NCI-H1436 treated with DMSO at 0.1 percent for 48 hours (cell line): ENCODE measurements around the gene NUP35.
"Not testable (repeated sequence)": the region's sequence is repeated elsewhere in the genome, so short reads cannot be mapped to it uniquely, and the experiment has no call there.

Experiments
- DNase-seq: peaks from one replicate; lab custom pipeline; 2025; lab: John Stamatoyannopoulos, UW

Gene NUP35

DNA sequence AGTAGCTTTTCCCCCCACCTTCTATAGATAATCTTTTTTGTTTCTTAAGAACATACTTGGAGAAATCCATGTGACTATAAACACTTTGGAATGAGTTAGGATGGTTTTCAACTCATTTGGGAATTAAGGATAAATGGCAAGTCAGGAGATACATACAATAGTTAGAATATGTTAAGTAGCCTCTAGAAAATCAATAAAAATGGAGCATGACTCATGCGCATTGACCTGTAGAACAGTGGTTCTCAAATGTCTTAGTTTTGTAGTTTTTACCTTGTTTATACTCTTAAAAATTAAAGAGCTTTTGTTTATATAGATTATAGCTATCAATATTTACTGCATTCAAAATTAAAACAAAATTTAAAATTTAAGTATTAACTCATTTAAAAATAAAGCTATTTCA, 24.7 kb downstream of the NUP35 start:
- no peak for DNase-seq

DNA sequence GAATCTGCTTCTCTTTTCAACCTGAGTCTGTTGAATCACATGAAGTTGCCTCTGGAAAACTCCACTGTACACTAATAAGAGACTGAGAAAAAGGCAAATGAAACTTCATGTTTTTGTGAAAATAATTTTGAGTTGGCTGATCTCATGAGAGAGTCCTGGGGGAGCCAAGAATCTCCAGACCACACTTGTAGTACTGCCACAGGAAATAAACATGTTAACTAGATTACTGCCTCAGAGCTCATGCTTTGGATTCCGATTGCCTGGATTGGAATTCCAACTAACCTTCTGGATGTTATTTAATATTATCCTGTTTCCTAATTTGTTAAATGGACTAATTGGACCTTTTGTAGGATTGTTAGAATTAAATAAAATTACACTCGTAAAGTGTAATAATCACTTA, 25.2 kb downstream of the NUP35 start:
- DNase-seq, result no peak

DNA sequence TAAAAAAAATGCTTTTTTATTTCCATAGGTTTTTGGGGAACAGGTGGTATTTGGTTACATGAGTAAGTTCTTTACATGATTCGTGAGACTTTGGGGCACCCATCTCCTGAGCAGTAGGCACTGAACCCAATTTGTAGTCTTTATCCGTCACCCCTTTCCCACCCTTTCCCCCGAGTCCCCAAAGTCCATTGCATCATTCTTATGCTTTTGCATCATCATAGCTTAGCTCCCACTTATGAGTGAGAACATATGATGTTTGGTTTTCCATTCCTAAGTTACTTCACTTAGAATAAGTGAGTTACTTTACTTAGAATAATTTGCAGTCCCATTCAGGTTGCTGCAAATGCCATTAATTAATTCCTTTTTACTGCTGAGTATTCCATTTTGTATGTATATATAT, 28.0 kb downstream of the NUP35 start:
- DNase-seq, result not testable (repeated sequence)

DNA sequence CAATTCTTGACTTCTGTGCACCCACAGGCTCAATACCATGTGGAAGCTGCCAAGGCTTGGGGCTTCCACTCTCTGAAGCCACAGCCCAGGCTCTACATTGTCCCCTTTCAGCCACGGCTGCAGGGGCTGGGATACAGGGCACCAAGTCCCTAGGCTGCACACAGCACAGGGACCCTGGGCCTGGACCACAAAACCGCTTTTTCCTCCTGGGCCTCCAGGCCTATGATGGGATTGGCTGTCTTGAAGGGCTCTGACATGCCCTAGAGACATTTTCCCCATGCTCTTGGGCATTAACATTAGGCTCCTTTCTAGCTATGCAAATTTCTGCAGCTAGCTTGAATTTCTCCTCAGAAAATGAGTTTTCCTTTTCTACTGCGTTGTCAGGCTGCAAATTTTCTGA, 29.7 kb downstream of the NUP35 start:
- DNase-seq, result no peak

DNA sequence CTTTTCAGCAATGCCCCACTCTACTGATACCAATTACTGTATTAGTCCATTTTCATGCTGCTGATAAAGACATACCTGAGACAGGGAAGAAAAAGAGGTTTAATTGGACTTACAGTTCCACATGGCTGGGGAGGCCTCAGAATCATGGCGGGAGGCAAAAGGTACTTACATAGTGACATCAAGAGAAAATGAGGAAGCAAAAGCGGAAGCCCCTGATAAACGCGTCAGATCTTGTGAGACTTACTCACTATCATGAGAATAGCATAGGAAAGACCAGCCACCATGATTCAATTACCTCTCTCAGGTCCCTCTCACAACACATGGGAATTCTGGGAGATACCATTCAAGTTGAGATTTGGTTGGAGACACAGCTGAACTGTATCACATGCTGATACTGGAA, 30.5 kb downstream of the NUP35 start:
- not testable (repeated sequence) for DNase-seq

DNA sequence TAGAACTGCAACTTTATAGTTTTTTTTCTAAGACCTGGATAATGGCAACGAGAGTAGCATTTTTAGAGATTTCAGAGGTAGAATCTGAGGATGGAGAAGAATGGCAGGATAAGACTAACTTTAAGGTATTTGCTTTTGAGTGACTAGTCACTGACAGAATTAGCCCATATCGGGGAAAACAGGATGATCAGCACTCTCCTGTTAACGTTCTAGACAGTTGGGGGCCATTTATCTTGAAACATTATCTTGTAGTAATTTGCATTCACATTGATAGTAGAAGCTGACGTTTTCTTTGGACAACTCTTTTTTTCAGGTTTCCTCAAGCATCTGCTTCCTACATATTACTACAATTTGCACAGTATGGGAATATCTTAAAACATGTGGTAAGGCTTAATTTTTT, 32.9 kb downstream of the NUP35 start:
- no peak for DNase-seq

DNA sequence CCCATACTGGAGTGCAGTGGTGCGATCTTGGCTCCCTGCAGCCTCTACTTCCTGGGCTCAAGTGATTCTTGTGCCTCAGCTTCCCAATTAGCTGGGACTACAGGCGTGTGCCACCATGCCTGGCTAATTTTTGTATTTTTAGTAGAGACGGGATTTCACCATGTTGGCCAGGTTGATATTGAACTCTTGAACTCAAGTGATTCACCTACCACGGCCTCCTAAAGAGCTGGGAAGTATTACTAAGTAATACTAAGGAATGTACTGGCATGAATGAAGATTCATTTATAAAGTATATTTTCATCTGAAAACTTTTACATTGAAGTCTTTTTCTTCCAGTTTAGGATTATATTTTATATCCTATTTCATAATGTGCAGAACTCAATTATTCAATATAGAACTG, 38.1 kb downstream of the NUP35 start:
- DNase-seq, result no peak

DNA sequence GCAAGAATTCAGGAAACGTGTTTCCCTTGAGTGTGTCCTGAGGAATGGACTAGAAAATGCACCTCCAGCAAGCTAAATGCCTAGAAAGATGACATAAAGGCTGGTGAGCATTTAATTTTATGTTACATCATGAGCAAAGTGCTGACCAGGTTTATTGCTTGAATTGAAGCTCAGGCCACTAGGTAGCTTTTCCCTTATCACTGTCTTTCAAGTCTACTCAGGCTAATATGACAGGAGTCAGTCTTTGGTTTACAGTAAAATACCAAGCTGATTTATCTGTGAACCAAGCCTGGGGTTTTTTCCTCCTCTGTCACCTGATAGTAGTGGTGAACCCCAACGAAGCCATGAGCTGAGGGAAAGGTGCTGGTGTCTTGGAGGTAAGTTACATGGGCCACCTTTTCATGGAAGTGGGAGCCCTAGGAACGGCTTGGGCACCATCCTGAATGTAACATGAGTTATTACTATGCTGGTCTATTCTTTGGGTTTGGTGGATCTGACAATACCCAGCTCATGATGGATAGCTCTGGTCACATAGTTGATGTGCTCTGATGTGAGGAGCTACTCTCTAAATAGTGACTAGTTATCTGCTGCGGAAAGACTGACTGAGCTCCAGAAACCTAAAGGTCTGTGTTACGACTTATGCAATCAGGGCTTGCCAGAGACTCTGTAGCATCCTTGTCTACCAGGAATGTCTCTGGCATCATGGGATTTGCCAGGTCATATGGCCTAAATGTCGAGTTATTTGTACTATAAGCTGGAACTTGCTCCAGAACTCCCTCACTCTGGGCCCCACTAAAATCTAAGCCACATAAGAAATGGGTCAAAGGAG, 39.8 kb downstream of the NUP35 start:
- DNase-seq, result no peak

DNA sequence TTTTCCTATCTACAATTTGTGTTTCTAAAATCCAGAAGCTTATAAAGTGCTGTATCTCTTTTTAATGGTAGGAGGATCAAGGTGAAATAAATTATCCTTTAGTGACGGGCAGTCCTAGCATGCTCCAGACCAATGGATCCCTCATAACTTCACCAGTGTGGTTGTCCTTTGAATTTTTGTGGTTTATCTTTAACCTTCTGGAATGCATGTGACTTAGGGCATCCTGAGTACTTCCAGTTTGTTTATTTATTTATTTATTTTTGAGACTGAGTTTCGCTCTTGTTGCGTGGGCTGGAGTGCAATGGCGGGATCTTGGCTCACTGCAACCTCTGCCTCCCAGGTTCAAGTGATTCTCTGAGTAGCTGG, 40.4 kb downstream of the NUP35 start:
- no peak for DNase-seq

DNA sequence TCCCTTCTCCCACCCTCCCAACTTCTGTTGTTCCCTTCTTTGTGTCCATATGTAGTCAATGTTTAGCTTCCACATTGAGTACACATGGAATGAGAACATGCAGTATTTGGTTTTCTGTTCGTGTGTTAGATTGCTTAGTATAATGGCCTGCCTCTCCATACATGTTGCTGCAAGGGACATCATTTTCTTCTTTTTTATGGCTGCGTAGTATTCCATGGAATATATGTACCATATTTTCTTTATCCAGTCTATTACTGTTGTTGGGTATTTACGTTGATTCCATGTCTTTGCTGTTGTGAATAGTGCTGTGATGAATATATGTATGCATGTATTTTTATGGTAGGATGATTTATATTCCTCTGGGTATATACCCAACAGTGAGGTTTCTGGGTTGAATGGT, 42.0 kb downstream of the NUP35 start:
- no peak for DNase-seq

DNA sequence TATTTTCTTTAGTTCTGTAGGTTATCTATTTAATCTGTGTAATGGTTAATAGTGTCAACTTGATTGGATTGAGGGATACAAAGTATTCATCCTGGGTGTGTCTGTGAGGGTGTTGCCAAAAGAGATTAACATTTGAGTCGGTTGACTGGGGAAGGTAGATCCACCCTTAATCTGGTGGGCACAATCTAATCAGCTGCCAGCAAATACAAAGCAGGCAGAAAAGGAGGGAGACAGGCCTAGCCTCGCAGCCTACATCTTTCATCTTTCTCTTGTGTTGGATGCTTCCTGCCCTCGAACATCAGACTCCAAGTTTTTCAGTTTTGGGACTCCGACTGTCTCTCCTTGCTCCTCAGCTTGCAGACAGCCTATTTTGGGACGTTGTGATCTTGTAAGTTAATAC, 42.7 kb downstream of the NUP35 start:
- not testable (repeated sequence) for DNase-seq

DNA sequence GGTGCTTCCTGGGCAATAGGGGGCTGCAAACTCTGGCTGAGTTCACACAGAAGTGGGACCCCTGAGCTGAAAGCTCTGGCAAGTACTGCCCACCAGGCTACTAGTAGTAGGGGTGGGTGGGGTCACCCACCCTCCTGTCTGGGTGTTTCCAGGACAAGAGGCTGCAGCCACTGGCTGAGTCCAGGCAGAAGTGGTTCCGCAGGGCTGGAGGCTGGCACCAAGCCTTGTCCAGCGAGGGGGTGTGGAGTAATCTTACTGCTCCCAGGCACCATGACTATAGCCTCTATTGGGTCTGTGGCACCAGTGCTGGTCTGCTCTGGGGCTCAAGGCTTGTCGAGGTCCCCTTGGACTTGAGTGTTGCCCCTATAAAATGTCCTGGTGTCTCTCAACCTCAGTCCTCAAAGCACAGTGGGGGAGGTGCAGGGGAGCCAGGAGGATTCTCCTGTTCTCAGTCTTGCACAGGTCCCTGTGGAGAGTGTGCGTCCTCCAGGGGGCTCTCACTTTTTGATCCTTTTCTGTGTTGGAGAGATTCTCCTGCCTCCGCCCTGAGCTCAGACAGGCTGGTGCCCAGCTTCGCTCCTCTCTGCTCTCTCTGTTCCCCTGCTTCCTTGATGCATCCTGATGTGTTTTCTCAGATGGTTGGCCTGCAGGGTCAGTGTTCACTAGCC, 48.1 kb downstream of the NUP35 start:
- no peak for DNase-seq

DNA sequence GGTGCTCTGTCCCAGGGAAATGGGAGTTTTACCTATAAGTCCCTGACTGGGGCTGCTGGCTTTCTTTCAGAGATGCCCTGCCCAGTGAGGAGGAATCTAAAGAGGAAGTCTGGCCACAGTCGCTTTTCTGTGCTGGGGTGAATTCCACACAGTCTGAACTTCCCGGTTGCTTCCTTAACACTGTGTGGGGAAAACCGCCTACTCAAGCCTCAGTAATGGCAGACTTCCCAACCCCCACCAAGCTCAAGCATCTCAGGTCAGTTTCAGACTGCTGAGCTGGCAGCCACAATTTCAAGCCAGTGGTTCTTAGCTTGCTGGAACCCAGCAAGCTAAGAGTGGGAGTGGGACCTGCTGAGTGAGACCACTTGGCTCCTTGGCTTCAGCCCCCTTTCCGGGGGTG, 54.9 kb downstream of the NUP35 start:
- no peak for DNase-seq

DNA sequence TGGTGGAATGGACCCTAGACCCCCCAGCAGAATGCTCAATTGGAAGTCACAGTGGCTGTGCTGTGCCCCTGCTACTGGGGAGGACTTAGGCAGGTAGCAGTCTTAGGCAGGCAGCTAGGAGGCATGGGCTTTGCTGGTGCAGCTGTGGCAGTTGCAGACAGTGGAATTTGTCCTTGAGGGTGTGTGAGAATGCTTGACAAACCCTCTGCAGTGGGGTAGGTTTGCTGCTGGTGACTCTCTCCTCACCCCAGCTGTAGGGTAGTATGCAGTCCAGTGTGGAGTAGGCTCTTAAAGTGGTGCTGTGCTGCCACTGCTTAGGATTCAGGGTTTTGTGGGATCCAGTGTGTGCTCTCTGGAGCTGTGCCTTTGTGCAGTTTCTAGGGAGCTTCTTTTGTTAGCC, 61.3 kb downstream of the NUP35 start:
- no peak for DNase-seq

DNA sequence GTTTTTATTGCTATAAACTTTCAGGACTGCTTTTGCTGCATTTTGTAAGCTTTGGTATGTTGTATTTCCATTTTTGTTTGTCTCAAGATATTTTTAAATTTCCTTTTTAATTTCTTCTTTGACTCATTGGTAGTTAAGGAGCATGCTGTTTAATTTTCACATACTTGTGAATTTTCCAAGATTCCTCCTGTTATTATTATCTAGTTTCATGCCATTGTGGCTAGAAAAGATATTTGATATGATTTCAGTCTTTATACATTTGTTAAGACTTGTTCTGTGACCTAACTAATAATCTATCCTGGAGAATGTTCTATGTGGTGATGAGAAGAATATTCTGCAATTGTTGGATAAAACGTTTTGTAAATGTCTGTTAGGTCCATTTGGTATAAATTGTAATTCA, 62.1 kb downstream of the NUP35 start:
- no peak for DNase-seq

DNA sequence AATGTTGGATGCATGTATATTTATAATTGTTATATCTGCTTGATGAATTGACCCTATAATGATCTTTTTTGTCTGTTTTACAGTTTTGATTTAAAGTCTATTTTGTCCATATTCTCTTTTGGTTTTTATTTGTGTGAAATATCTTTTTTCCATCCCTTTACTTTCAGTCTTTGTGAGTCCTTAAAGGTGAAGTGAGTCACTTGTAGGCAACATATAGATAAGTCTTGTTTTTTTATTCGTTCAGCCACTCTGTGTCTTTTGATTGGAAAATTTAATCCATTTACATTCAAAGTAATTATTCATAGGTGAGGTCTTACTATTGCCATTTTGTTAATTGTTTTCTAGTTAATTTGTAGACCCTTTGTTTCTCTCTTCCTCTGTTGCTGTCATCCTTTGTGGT, 62.5 kb downstream of the NUP35 start:
- DNase-seq, result no peak

DNA sequence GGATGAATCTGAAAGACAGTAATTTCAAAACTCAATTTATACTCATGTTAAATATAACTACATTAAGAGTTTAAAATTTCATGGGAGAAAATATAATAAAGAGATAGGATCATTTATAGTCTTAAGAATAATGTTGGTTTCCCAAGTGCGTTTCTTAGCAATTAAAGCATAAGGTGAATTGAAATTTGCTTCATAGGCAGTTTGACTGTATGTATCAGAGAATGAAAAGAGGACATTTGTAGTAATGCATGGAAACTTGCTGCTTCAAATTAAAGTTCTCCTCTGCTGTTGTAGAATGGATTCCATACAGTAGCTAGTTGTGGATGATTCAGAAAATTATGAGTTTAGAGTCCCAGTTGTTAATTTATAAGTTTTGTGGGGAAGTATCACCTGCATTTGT, 68.1 kb downstream of the NUP35 start:
- DNase-seq, result no peak

DNA sequence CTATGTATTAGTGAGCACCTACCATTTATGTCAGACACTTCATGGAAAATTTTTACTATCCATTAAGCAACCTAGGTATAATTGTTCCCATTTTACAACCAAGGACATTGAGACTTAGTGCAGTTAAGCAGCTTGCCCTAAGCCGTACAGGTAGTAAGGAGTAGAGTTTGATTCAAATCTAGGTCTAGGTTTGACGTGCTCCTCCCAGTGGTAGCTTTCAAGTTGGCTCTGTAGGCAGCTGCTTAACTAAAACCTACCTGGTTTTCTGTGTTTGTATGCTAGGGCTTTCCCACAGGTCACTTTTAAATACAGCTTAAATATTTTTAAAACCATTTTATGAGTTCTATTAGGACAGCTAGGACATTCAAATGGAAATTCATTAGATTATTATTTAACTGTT, 69.7 kb downstream of the NUP35 start:
- DNase-seq, result no peak

DNA sequence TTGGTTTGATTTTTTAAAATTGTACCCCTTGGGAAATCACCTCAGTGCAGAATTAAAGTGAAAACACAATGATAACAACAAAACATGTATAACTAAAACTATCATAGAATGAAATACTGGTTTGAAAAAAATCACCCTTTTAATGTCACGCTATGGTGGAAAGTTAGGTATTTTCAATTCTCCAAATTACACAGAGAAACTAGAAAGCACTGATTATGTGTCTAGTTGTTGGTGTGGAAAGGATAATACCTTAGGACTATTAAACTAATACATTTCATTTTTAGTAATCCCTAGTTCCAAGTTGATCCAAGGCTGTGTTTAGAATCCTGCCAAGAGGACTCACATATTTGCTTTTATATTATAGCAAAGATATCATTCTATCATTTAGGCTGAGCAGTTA, 71.2 kb downstream of the NUP35 start:
- no peak for DNase-seq

DNA sequence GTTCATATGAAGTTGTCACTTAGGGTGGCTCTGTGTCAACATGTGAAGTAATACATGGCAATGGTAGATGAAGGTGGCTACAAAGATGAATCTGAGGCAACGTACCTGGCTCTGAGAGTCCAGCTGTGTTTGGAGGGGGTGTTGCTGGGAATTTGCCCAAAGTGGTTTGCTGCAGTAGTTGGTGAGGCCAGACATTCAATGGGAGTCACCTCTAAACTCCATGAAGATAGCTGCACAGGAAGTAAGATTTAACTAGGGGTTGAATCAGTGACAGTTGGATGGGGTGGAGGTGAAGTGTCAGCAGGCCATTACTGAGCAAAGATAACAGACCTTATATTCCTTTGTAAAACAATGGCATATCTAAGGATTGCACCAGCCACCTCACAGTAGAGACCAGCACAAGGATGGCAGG, 71.8 kb downstream of the NUP35 start:
- DNase-seq, result no peak

DNA sequence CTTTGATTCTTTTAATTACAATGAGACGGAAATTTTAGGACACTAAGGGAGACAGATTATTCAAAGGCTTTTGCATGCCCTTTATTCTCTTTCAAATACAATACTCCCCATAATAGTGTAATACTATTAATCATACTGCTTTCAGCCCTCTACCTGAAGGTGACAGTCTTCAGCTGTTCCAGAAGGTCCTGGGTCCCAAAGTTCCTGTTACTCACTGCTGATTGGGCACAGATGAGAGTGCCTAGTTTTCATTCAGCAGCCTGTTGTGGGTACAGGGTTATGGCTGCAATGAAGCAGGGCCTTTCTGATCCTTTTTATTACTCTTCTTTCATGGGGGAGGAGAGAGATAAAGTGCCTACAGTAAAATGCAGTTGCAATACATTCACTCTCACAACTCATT, 80.2 kb downstream of the NUP35 start:
- DNase-seq, result no peak

DNA sequence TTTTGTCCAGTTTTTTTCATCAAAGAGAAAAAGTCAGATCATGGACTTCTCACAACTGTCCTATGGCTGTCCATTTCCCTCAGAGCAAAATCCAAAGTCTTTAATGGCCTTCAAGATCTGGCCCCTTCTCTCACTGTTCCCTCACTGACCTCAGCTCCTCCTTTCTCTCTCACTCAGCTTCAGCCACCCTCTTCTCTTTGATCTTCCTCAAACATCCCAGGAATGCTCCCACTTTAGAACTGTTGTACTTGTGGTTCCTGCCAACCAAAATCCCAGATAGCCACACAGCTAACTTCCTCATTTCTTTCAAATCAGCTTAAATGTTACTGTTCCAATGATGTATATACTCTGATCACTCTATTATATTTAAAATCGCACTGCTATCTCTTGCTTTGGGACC, 82.9 kb downstream of the NUP35 start:
- no peak for DNase-seq

DNA sequence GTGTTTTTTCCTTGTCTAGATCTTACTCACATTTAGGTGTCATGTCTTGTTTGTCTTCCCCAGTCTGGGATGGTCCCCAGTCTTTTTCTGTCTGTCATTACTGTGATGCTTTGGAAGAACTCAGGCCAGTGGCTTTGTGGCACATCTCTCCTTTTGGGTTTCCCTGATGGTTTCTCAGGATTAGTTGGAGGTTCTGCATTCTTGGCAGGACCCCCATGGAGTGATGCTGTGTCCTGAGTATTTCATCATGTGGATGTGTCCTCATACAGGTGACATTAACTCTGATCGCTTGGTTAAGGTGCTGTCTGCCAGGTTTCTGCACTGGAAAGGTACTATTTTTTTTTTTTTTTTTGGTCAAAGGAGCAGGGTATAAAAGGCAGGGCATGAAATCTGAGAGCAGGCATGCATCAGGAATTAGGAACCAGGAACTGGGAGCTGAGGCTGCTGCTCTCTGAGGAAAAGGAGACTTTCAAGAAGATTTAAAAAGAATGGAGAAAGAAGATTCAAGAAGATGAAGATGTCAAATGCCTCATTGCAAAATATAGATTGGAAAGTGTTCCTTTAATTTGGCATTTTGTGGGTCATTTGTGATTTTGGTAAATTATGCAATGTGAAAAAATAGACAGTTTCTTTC, 85.3 kb downstream of the NUP35 start:
- DNase-seq, result no peak
